ENCODE data around the gene PROSER2.
"Not testable (repeated sequence)": the region's sequence is repeated elsewhere in the genome, so short reads cannot be mapped to it uniquely, and the experiment has no call there.

PROSER2 gene

GRCh38 chr10:11837372-11838161, 14.4 kb downstream of the PROSER2 start:
- no peak for DNase-seq

DNA sequence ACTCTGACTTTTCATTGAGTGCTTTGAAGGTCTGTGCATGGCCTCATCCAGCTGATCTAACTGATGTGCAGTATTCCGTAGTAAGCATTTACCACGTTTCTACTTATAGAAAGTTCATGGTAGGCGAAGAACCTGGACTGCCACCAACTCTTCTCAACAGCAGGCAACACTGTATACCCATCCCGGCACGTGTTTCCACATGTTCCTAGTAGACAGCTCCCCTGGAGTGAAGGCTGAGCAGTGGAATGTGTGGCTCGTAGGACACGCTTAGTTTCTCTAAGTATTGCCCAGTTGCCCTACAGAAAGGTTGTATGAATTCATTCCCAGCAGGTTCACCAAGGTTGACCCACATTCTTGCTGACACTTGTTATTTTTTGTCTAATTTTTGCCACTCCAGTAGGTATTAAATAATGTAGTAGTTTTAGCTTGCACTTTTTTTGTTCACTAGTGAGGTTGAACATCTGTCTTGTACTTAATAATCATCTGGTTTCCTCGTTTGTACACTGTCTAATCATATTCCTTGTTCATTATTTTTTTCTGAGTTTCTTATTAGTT, 15.2 kb downstream of the PROSER2 start:
- no peak for DNase-seq

GRCh38 chr10:11841375-11841774, 18.2 kb downstream of the PROSER2 start:
- DNase-seq = no peak

GRCh38 chr10:11842411-11842810, 19.3 kb downstream of the PROSER2 start:
- DNase-seq = no peak

DNA sequence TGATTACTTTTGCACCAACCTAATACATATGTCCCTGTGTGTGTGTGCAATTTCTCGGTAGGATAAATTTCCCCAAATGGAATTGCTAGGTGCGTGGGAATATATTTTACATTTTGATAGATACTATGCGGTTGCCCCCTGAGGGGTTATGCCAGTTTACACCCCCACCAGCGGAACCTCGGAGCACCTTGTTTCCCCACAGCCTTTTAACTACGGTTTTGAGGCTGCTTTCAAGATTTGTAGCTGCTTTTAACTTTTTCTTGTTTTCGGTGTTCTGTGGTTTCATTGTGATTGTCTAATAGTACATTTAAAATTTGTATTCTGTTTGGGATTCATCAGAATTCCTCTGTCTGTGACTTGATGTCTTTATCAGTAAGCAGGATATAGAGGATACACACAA, 22.0 kb downstream of the PROSER2 start:
- no peak for DNase-seq

DNA sequence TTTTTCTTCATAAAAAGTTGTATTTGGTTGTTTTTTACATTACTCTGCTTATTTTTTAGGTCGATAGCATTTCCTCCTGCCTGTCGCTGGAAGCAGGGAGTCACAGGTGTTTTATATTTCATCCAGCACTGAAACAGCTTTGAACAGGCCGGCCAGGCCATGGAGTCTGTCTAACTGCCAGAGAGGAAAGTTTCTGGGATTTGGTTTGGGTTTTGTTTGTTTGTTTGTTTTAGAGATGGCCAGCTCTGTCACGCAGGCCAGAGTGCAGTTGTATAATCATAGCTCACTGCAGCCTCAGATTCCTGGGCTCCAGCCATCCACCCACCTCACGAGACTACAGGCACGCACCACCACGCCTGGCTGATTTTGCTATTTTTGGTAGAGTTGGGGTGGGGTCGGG, 23.4 kb downstream of the PROSER2 start:
- DNase-seq = no peak

DNA sequence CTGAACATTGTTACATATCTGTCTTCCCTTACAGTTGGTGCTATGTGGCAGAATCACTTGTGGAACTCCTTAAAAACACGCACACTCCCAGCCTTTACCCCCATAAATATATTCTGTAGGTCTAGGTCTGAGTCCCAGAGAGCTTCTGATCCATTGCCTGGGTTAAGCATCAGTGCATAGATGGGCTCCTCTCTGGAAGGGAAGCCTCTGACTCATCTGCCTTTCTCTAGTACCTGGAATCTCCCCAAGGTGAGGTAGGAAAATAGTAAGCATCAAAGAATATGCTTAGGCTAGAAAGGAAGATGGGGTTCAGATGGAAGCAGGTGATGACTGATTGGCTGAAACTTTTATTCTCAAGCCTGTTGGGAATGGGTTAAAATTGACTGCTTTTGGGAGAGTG, 26.1 kb downstream of the PROSER2 start:
- no peak for DNase-seq

- DNase-seq = no peak
Measured at GRCh38 chr10:11849911-11850310, 26.8 kb downstream of the PROSER2 start.

DNA sequence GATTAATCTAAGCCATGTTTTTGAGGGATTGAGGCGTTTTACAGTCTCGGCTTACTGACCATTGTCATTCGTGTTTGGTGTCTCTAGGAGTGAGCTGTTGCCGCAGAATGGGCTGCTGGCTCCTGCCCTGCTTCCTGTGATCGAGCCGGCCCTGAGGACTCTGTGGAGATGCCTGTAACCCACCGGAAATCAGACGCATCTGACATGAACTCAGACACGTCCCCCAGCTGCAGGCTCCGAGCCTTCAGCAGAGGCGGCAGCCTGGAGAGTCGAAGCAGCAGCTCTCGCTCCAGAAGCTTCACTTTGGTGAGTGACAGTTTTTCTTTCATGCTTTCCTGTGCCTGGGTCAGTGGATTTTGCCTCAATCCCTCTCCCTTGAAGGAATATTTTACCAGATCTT, 28.8 kb downstream of the PROSER2 start:
- DNase-seq = no peak

- not testable (repeated sequence) for DNase-seq
Measured at GRCh38 chr10:11852637-11853036, 29.5 kb downstream of the PROSER2 start.

GRCh38 chr10:11853468-11853867, 30.3 kb downstream of the PROSER2 start:
- no peak for DNase-seq

DNA sequence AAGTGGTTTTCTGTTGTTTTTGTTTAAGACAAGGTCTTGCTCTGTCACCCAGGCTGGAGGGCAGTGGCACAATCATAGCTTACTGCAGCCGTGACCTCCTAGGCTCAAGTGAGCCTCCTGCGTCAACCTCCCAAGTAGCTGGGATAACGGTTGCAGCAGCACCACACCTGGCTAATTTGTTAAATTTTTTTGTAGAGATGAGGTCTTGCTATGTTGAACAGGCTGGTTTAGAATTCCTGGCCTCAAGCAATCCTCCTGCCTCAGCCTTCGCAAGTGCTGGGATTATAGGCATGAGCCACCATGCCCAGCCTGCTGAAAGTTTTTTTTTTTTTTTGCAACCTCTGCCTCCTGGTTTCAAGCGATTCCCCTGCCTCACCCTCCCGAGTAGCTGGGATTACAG, 31.1 kb downstream of the PROSER2 start:
- no peak for DNase-seq

GRCh38 chr10:11856089-11856488, 32.9 kb downstream of the PROSER2 start:
- DNase-seq = no peak

DNA sequence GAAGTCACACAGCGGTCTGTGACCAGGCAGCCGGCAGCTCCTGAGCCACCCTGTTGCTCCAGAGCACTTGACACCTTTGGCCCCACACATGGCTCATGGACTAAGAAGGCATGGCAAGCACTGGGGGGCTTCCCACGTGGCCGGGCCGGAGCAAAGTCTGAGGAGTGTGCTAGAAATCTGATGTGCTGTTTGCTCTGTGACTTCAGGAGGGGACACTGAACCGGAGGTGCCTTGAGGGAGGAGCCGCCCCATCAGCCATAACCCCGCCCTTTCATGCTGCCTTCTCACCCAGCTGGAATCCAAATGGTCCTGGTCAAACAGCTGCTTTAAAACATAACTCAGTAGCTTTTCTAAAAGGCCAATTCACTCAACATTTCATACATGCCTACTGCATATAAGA, 33.5 kb downstream of the PROSER2 start:
- DNase-seq = no peak

DNA sequence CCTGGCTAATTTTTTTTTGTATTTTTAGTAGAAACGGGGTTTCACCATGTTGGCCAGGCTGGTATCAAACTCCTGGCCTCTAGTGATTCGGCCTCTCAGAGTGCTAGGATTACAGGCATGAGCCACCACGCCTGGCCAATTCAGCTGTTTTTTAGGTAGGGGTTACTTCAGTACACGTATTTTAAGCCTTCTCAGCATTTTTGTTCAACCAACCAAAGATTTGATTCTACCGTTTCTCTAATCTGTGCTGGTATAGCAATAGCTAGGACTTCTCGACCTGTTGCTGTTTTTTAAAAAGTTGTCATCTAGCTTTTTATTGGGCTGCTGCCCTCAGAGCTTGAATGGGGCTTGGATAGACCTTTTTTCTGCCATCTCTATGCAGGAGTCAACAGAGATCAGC, 34.9 kb downstream of the PROSER2 start:
- no peak for DNase-seq

- DNase-seq = no peak
Measured at GRCh38 chr10:11861341-11861740, 38.2 kb downstream of the PROSER2 start.

DNA sequence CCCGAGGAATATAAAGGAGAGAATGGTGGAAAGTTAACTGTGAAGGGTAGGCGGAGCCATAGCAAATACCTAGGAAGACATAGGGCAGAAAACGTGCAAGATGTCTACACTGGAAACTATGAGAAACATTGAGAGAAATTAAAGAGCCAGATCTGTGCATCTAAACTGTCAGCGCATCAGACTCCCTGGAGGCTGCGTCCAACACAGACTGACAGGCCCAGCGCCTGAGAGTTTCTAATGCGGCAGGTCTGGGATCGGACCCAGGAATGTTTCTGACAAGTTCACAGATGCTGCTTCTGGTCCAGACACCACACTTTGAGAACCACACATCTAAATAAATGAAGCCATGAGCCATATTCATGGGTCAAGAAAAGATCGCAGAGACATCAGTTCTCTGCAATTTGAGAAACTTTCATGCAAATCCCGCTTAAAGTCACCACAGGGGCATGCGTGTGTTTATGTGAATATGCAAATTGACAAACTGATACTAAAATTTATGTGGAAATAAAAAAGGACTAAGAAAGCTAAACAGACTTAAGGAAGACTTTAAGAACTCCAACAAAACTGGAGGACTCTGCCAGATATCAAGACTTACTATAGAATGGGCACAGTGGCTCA, 38.8 kb downstream of the PROSER2 start:
- no peak for DNase-seq

GRCh38 chr10:11863353-11864109, 40.4 kb downstream of the PROSER2 start:
- peak; percentile 63 for DNase-seq

DNA sequence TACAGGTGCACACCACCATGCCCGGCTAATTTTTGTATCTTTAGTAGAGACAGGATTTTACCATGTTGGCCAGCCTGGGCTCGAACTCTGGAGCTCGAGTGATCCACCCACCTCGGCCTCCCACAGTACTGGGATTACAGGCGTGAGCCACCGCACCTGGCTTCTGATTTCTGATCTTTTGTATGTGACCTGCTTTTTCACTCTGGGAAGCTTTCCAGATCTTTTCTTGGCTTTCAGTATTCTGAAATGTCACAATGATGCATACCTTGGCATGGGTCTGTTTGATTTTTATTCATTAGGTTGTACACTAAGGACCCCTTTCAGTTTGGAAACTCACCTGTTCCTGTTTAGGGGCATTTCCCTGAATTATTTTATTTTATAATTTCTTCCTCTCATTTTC, 41.6 kb downstream of the PROSER2 start:
- no peak for DNase-seq

GRCh38 chr10:11865561-11865960, 42.4 kb downstream of the PROSER2 start:
- DNase-seq = no peak

DNA sequence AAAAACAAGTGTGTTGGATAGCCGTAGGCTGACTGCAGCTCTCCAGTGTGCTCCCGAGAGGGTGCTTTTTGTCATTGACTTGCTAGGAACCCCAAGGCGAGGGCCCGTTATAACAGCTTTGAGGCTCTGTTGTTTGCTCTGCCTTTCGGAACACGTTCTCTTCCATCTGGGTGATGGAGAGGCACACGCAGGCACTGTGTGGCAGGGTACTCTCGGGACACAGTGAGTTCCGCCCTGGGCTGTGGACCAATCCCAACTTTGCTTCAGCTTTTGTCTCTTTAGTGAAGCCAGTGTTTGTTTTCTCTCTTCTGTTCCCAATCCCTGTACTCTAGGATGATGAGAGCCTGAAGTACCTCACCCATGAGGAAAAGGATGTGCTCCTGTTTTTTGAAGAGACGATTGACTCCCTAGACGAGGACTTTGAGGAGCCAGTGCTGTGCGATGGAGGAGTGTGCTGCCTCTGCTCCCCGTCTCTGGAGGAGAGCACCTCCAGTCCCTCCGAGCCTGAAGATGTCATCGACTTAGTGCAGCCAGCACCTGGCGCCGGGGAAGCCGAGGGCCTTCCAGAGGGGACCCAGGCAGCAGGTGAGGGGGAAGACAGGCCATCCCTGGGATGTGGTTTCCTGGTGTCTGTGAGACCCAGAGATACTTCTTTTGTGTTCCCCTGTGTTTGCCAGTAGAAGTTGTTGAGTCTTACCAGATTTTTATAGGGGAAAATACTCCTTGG, 43.2 kb downstream of the PROSER2 start:
- DNase-seq = no peak

GRCh38 chr10:11869219-11869618, 46.1 kb downstream of the PROSER2 start:
- DNase-seq = no peak

Data from activated CD8-positive, alpha-beta memory T cell treated with anti-CD3 and anti-CD28 coated beads, Interleukin-2, amount 50 U/mL, for 48 hours (primary cell).